GM03348 (cell line): ENCODE measurements around the gene CPT1B.
"Not testable (repeated sequence)": the region's sequence is repeated elsewhere in the genome, so short reads cannot be mapped to it uniquely, and the experiment has no call there.

Experiments
- DNase-seq: peaks from one replicate; pipeline ENCODE4 v3.0.0; 2012; ENCODE audit warnings: low spot score

The CPT1B gene

GRCh38 chr22:50545522-50546325 is 32.5 kb downstream of the CPT1B start, which contains the start of gene KLHDC7B:
Gene KLHDC7B (plus strand): TSS chr22:50545899. CDS start chr22:50546244, 345 bp downstream.
- peak; percentile 67 for DNase-seq

GRCh38 chr22:50544746-50545253 is 33.4 kb downstream of the CPT1B start:
- DNase-seq, result no peak

- DNase-seq, result peak; percentile 84
These were observed 34.0 kb downstream of the CPT1B start for GRCh38 chr22:50544078-50544745.

GRCh38 chr22:50542416-50542927 is 35.8 kb downstream of the CPT1B start:
- no peak for DNase-seq

- peak; percentile 77 for DNase-seq
These were observed 36.6 kb downstream of the CPT1B start for GRCh38 chr22:50541667-50542026.

- no peak for DNase-seq
These were observed 37.8 kb downstream of the CPT1B start for GRCh38 chr22:50540381-50540780.

- no peak for DNase-seq
These were observed 40.5 kb downstream of the CPT1B start for GRCh38 chr22:50537765-50538164.

GRCh38 chr22:50536226-50536625 is 42.0 kb downstream of the CPT1B start:
- DNase-seq, result no peak

GRCh38 chr22:50535113-50535512 is 43.1 kb downstream of the CPT1B start:
- DNase-seq, result no peak

- DNase-seq, result not testable (repeated sequence)
These were observed 44.1 kb downstream of the CPT1B start for GRCh38 chr22:50533856-50534711.

- no peak for DNase-seq
These were observed 45.1 kb downstream of the CPT1B start for GRCh38 chr22:50532824-50533796.

- peak; percentile 82 for DNase-seq
These were observed 46.1 kb downstream of the CPT1B start for GRCh38 chr22:50531962-50532674.

- peak; percentile 29 for DNase-seq
These were observed 46.7 kb downstream of the CPT1B start for GRCh38 chr22:50531546-50531961.

- DNase-seq, result peak; percentile 73
These were observed 47.2 kb downstream of the CPT1B start for GRCh38 chr22:50530877-50531545.

GRCh38 chr22:50530580-50530876 is 47.7 kb downstream of the CPT1B start:
- no peak for DNase-seq

- peak; percentile 89 for DNase-seq
These were observed 48.2 kb downstream of the CPT1B start, which contains the start of gene TYMP for GRCh38 chr22:50529897-50530579. Gene TYMP (minus strand): TSS chr22:50530012. CDS start chr22:50529709, 303 bp downstream.

GRCh38 chr22:50529416-50529896 is 48.8 kb downstream of the CPT1B start:
- peak; percentile 15 for DNase-seq

- DNase-seq, result peak; percentile 5
These were observed 49.4 kb downstream of the CPT1B start for GRCh38 chr22:50528682-50529415.
